OCI-LY1 (cell line): ENCODE data around the gene XPR1.

ENCODE experiments used
- H2AFZ ChIP-seq: fragments of 200-600 bp; sonication (generic), shearing (Covaris generic); 2 replicates; pipeline ENCODE4 v1.6.0; 2014; ENCODE audit warnings: antibody characterized with exemption, mild to moderate bottlenecking, low read length
- H3F3A ChIP-seq: fragments of 200-600 bp; sonication (generic), shearing (Covaris generic); 2 replicates; pipeline ENCODE4 v1.6.0; 2014; ENCODE audit warnings: mild to moderate bottlenecking, antibody characterized with exemption, low read length, moderate library complexity; ENCODE audit not compliant: insufficient read depth
- H3K27ac ChIP-seq: fragments of 200-600 bp; sonication (generic); 2 replicates; pipeline ENCODE4 v1.5.1; 2014; ENCODE audit warnings: low read length, mixed run types, mild to moderate bottlenecking, low read depth; ENCODE audit not compliant: poor library complexity, severe bottlenecking
- H3K27me3 ChIP-seq: fragments of 200-600 bp; sonication (generic); 2 replicates; pipeline ENCODE4 v1.6.0; 2014; ENCODE audit warnings: antibody characterized with exemption, mild to moderate bottlenecking, low read length, moderate library complexity; ENCODE audit not compliant: insufficient read depth
- H3K36me3 ChIP-seq: fragments of 200-600 bp; sonication (generic); 2 replicates; pipeline ENCODE4 v1.6.1; 2014; ENCODE audit warnings: mild to moderate bottlenecking, antibody characterized with exemption, low read length, moderate library complexity, mixed read lengths; ENCODE audit not compliant: insufficient read depth
- H3K4me1 ChIP-seq: fragments of 200-600 bp; sonication (generic); 2 replicates; pipeline ENCODE4 v1.5.1; 2014; ENCODE audit warnings: mild to moderate bottlenecking, low read length, moderate library complexity; ENCODE audit not compliant: insufficient read depth, severe bottlenecking
- H3K4me2 ChIP-seq: fragments of 200-600 bp; sonication (generic), shearing (Covaris generic); 2 replicates; pipeline ENCODE4 v1.6.1; 2014; ENCODE audit warnings: low read length
- H3K4me3 ChIP-seq: fragments of 200-600 bp; sonication (generic); 2 replicates; pipeline ENCODE4 v1.5.1; 2014; ENCODE audit warnings: low read length, low read depth, mild to moderate bottlenecking, mixed read lengths; ENCODE audit not compliant: poor library complexity, severe bottlenecking
- H3K79me2 ChIP-seq: fragments of 200-600 bp; shearing (Covaris generic); 2 replicates; pipeline ENCODE4 v1.6.1; 2016; ENCODE audit warnings: mixed run types, low read length, mixed read lengths; ENCODE audit not compliant: insufficient read depth
- H3K9ac ChIP-seq: fragments of 200-600 bp; sonication (generic), shearing (Covaris generic); 2 replicates; pipeline ENCODE4 v1.6.1; 2014; ENCODE audit warnings: mild to moderate bottlenecking, low read length, mixed read lengths
- H3K9me2 ChIP-seq: fragments of 200-600 bp; sonication (generic), shearing (Covaris generic); 2 replicates; pipeline ENCODE4 v1.6.1; 2014; ENCODE audit warnings: low read depth, mild to moderate bottlenecking, low read length, mixed read lengths
- H3K9me3 ChIP-seq: fragments of 200-600 bp; shearing (Covaris generic); 2 replicates; pipeline ENCODE4 v1.6.1; 2014; ENCODE audit warnings: low read length, mixed read lengths
- H4K20me1 ChIP-seq: fragments of 200-600 bp; sonication (generic), shearing (Covaris generic); 2 replicates; pipeline ENCODE4 v1.6.0; 2016; ENCODE audit warnings: mild to moderate bottlenecking, low read length; ENCODE audit not compliant: insufficient read depth
- EZH2 ChIP-seq: fragments of 200-600 bp; sonication (generic), shearing (Covaris generic); IDR thresholded peaks from 2 replicates; pipeline ENCODE4 v1.8.0; 2017; ENCODE audit warnings: borderline replicate concordance, mixed run types, mild to moderate bottlenecking, antibody characterized with exemption, low read length, moderate library complexity, mixed read lengths
- TF ChIP-seq, protein P1 (sequence below): fragments of 200-600 bp; sonication (generic), shearing (Covaris generic); IDR thresholded peaks from 2 replicates; pipeline ENCODE4 v1.5.1; 2017; ENCODE audit warnings: mild to moderate bottlenecking, antibody characterized with exemption, low read length, moderate library complexity, mixed read lengths

The XPR1 gene

GRCh38 chr1:180918519-180918918 is 286.7 kb downstream of the XPR1 start:
- H3K9ac ChIP-seq: no peak overlapping the region
- H3K9me3 ChIP-seq: no peaks in the 10 kb centered on the region
- no peak for TF ChIP-seq EZH2
- TF ChIP-seq, protein P1, sequence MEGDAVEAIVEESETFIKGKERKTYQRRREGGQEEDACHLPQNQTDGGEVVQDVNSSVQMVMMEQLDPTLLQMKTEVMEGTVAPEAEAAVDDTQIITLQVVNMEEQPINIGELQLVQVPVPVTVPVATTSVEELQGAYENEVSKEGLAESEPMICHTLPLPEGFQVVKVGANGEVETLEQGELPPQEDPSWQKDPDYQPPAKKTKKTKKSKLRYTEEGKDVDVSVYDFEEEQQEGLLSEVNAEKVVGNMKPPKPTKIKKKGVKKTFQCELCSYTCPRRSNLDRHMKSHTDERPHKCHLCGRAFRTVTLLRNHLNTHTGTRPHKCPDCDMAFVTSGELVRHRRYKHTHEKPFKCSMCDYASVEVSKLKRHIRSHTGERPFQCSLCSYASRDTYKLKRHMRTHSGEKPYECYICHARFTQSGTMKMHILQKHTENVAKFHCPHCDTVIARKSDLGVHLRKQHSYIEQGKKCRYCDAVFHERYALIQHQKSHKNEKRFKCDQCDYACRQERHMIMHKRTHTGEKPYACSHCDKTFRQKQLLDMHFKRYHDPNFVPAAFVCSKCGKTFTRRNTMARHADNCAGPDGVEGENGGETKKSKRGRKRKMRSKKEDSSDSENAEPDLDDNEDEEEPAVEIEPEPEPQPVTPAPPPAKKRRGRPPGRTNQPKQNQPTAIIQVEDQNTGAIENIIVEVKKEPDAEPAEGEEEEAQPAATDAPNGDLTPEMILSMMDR: no peak
- H3K4me3 ChIP-seq: no peak overlapping the region
- H3F3A ChIP-seq: no peaks in the 10 kb centered on the region
- H2AFZ ChIP-seq: no peak overlapping the region
- no peaks in the 10 kb centered on the region for H4K20me1 ChIP-seq
- no peaks in the 10 kb centered on the region for H3K79me2 ChIP-seq
- H3K36me3 ChIP-seq: no peaks in the 10 kb centered on the region
- H3K9me2 ChIP-seq: no peaks in the 10 kb centered on the region
- peaks cover 12% of the 10 kb centered on the region; the same call in 1 of the 2 replicates for H3K27me3 ChIP-seq
- H3K27ac ChIP-seq: no peak overlapping the region
- no peaks in the 10 kb centered on the region for H3K4me1 ChIP-seq
- H3K4me2 ChIP-seq: no peak overlapping the region

GRCh38 chr1:180919183-180919700 is 287.4 kb downstream of the XPR1 start:
- H3K4me3 ChIP-seq: no peak overlapping the region

GRCh38 chr1:180920193-180920592 is 288.4 kb downstream of the XPR1 start:
- Histone ChIP-seq H3K4me3 (no peak overlapping the region), H3K9me2 (no peaks in the 10 kb centered on the region), H3K27ac (no peak overlapping the region), H3K27me3 (peaks cover 9% of the 10 kb centered on the region; the same call in 1 of the 2 replicates), H3F3A (no peaks in the 10 kb centered on the region), H4K20me1 (no peaks in the 10 kb centered on the region), H3K79me2 (no peaks in the 10 kb centered on the region), H3K9me3 (no peaks in the 10 kb centered on the region), H2AFZ (no peak overlapping the region), H3K4me1 (no peaks in the 10 kb centered on the region), H3K9ac (no peak overlapping the region), H3K36me3 (no peaks in the 10 kb centered on the region), H3K4me2 (no peak overlapping the region)
- no peak for TF ChIP-seq EZH2
- TF ChIP-seq, protein P1: no peak

More at GRCh38 chr1:180919183-180919700, 287.4 kb downstream of the XPR1 start:
- H3K9me2 ChIP-seq: no peaks in the 10 kb centered on the region
- TF ChIP-seq, protein P1: no peak
- TF ChIP-seq EZH2: no peak
- H2AFZ ChIP-seq: no peak overlapping the region
- H3K9ac ChIP-seq: no peak overlapping the region
- peaks cover 12% of the 10 kb centered on the region; the same call in 1 of the 2 replicates for H3K27me3 ChIP-seq
- no peak overlapping the region for H3K4me2 ChIP-seq
- H3K9me3 ChIP-seq: no peaks in the 10 kb centered on the region
- no peak overlapping the region for H3K27ac ChIP-seq
- H3K36me3 ChIP-seq: no peaks in the 10 kb centered on the region
- no peaks in the 10 kb centered on the region for H3K79me2 ChIP-seq
- no peaks in the 10 kb centered on the region for H3F3A ChIP-seq
- no peaks in the 10 kb centered on the region for H4K20me1 ChIP-seq
- no peaks in the 10 kb centered on the region for H3K4me1 ChIP-seq
